ENCODE data around the gene DCHS2.

Gene DCHS2

DNA sequence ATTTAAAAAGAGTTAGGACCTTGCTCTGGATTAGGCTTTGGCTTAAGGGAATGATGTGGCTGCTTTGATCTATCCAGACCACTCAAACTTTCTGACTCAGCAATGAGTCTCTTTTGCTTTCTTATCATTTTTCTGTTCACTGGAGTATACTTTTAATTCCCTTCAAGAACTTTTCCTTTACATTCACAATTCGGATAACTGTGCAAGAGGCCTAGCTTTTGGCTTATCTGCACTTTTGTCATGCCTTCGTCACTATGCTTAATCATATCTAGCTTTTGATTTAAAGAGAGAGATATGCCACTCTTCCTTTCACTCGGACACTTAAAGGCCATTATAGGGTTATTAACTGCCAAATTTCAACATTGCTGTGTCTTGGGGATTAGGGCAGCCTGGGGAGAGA lies 147.9 kb downstream of the DCHS2 start:
- no peaks in the 10 kb centered on the region for H3K4me1 ChIP-seq (ENCODE audit: control insufficient read depth, insufficient read depth, low read depth, low read length)
- H4K8ac ChIP-seq (ENCODE audit: low read length) = no peak overlapping the region
- H2AK5ac ChIP-seq (ENCODE audit: low read length, severe bottlenecking) = no peak overlapping the region
- H3K4me2 ChIP-seq (ENCODE audit: low read length, poor library complexity, severe bottlenecking) = no peak overlapping the region
- no peak overlapping the region for H3K14ac ChIP-seq (ENCODE audit: low read length in 2 of 2)
- no peak for DNase-seq
- no peaks in the 10 kb centered on the region for H3K79me1 ChIP-seq (replicated peaks; ENCODE audit: low read length, poor library complexity, severe bottlenecking)
- H3K9me3 ChIP-seq (ENCODE audit: control insufficient read depth, low read length) = no peaks in the 10 kb centered on the region
- no peak overlapping the region for H2AFZ ChIP-seq (ENCODE audit: low read depth, low read length)
- 60% methylated on average over 1 of the region's 3 CpGs for WGBS
- no peaks in the 10 kb centered on the region for H3K36me3 ChIP-seq (ENCODE audit: control insufficient read depth in 1 of 2, insufficient read depth in 2 of 2, low read depth in 1 of 2, low read length in 2 of 2)
- H2BK120ac ChIP-seq (ENCODE audit: low read depth, low read length) = no peak overlapping the region
- H3K18ac ChIP-seq (ENCODE audit: low read depth in 1 of 2, low read length in 2 of 2) = no peak overlapping the region
- no peak overlapping the region for H2BK12ac ChIP-seq (ENCODE audit: low read length in 2 of 2)
- H3K23ac ChIP-seq (ENCODE audit: low read length in 2 of 2) = no peak overlapping the region
- H3K27ac ChIP-seq (ENCODE audit: low read length, poor library complexity, severe bottlenecking) = no peak overlapping the region
- H2BK15ac ChIP-seq (ENCODE audit: low read depth, poor library complexity, severe bottlenecking) = no peak overlapping the region
- H3K27me3 ChIP-seq (ENCODE audit: control insufficient read depth in 1 of 2, insufficient read depth in 1 of 2, low read length in 2 of 2) = peaks cover 0 to 6% of the 10 kb centered on the region in 2 experiments
- no peak overlapping the region for H2BK5ac ChIP-seq (ENCODE audit: low read depth, low read length, poor library complexity, severe bottlenecking)
- no peak overlapping the region for H4K91ac ChIP-seq (ENCODE audit: low read length)
- H3K4ac ChIP-seq (ENCODE audit: low read depth in 1 of 2, low read length in 2 of 2) = no peak overlapping the region
- H3K9ac ChIP-seq (ENCODE audit: low read length) = no peak overlapping the region
- no peak overlapping the region for H3K4me3 ChIP-seq (ENCODE audit: insufficient read depth in 1 of 2, low read depth in 1 of 2, low read length in 2 of 2)

DNA sequence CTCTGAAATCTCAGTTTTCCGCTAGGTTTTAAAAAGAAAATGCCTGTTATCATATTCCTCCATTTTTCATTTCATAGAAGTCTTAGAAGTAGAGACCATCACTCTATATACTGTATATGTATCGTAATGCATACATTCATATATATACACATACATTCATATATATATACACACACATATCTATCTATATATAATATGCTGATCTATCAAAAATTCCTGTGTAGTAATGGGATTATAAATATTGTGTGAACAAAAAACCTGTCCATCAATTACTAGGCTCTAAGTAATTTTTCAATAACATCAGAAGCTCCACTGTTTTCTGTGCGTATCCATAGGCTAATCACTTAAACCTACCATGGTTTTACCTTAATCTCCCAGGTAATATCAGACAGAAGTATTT lies 150.2 kb downstream of the DCHS2 start:
- H2AFZ ChIP-seq (ENCODE audit: low read depth, low read length) = no peak overlapping the region
- H3K36me3 ChIP-seq (ENCODE audit: control insufficient read depth in 1 of 2, insufficient read depth in 2 of 2, low read depth in 1 of 2, low read length in 2 of 2) = no peaks in the 10 kb centered on the region
- no peak overlapping the region for H3K23ac ChIP-seq (ENCODE audit: low read length in 2 of 2)
- H2BK12ac ChIP-seq (ENCODE audit: low read length in 2 of 2) = no peak overlapping the region
- H3K4ac ChIP-seq (ENCODE audit: low read depth in 1 of 2, low read length in 2 of 2) = no peak overlapping the region
- H3K9ac ChIP-seq (ENCODE audit: low read length) = no peak overlapping the region
- H3K4me1 ChIP-seq (ENCODE audit: control insufficient read depth, insufficient read depth, low read depth, low read length) = no peaks in the 10 kb centered on the region
- 94% methylated on average over 2 of the region's 3 CpGs for WGBS
- H3K4me2 ChIP-seq (ENCODE audit: low read length, poor library complexity, severe bottlenecking) = no peak overlapping the region
- no peak overlapping the region for H3K27ac ChIP-seq (ENCODE audit: low read length, poor library complexity, severe bottlenecking)
- DNase-seq = no peak
- H3K18ac ChIP-seq (ENCODE audit: low read depth in 1 of 2, low read length in 2 of 2) = no peak overlapping the region
- no peak overlapping the region for H4K91ac ChIP-seq (ENCODE audit: low read length)
- no peak overlapping the region for H2BK120ac ChIP-seq (ENCODE audit: low read depth, low read length)
- H2BK15ac ChIP-seq (ENCODE audit: low read depth, poor library complexity, severe bottlenecking) = no peak overlapping the region
- H3K14ac ChIP-seq (ENCODE audit: low read length in 2 of 2) = no peak overlapping the region
- peaks cover 0 to 3% of the 10 kb centered on the region in 2 experiments for H3K27me3 ChIP-seq (ENCODE audit: control insufficient read depth in 1 of 2, insufficient read depth in 1 of 2, low read length in 2 of 2)
- no peaks in the 10 kb centered on the region for H3K9me3 ChIP-seq (ENCODE audit: control insufficient read depth, low read length)
- H2BK5ac ChIP-seq (ENCODE audit: low read depth, low read length, poor library complexity, severe bottlenecking) = no peak overlapping the region
- no peaks in the 10 kb centered on the region for H3K79me1 ChIP-seq (replicated peaks; ENCODE audit: low read length, poor library complexity, severe bottlenecking)
- no peak overlapping the region for H2AK5ac ChIP-seq (ENCODE audit: low read length, severe bottlenecking)
- no peak overlapping the region for H3K4me3 ChIP-seq (ENCODE audit: insufficient read depth in 1 of 2, low read depth in 1 of 2, low read length in 2 of 2)
- H4K8ac ChIP-seq (ENCODE audit: low read length) = no peak overlapping the region

DNA sequence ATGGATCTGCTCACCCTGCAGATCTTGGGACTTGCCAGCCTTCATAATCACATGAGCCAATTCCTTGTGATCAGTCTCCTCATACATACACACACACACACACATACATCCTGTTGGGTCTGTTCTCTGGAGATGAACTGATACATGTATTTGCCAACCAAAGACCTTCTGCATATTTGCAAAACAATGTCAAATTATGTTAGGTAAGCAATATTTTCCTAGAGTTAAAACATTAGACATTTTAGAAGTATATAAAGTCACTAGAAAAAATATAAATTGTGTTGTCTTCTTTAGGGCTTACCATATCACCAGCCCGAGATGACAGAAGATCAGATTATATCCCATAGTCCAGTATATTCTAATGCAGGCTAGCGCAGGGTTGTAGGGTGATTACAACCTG lies 156.0 kb downstream of the DCHS2 start:
- Histone ChIP-seq H4K91ac (ENCODE audit: low read length) (no peak overlapping the region), H3K9me3 (ENCODE audit: control insufficient read depth, low read length) (no peaks in the 10 kb centered on the region), H3K18ac (ENCODE audit: low read depth in 1 of 2, low read length in 2 of 2) (no peak overlapping the region), H3K23ac (ENCODE audit: low read length in 2 of 2) (no peak overlapping the region), H3K27me3 (ENCODE audit: control insufficient read depth in 1 of 2, insufficient read depth in 1 of 2, low read length in 2 of 2) (peaks cover 20 to 28% of the 10 kb centered on the region in 2 experiments), H2BK120ac (ENCODE audit: low read depth, low read length) (no peak overlapping the region), H3K4me1 (ENCODE audit: control insufficient read depth, insufficient read depth, low read depth, low read length) (peaks cover 7% of the 10 kb centered on the region), H3K4me3 (ENCODE audit: insufficient read depth in 1 of 2, low read depth in 1 of 2, low read length in 2 of 2) (no peak overlapping the region), H2AFZ (ENCODE audit: low read depth, low read length) (no peak overlapping the region), H3K79me1 (replicated peaks; ENCODE audit: low read length, poor library complexity, severe bottlenecking) (no peaks in the 10 kb centered on the region), H3K9ac (ENCODE audit: low read length) (no peak overlapping the region), H2BK12ac (ENCODE audit: low read length in 2 of 2) (no peak overlapping the region), H3K36me3 (ENCODE audit: control insufficient read depth in 1 of 2, insufficient read depth in 2 of 2, low read depth in 1 of 2, low read length in 2 of 2) (no peaks in the 10 kb centered on the region), H2BK5ac (ENCODE audit: low read depth, low read length, poor library complexity, severe bottlenecking) (no peak overlapping the region), H2AK5ac (ENCODE audit: low read length, severe bottlenecking) (no peak overlapping the region), H2BK15ac (ENCODE audit: low read depth, poor library complexity, severe bottlenecking) (no peak overlapping the region), H3K14ac (ENCODE audit: low read length in 2 of 2) (no peak overlapping the region), H3K4ac (ENCODE audit: low read depth in 1 of 2, low read length in 2 of 2) (no peak overlapping the region), H3K27ac (ENCODE audit: low read length, poor library complexity, severe bottlenecking) (no peak overlapping the region), H3K4me2 (ENCODE audit: low read length, poor library complexity, severe bottlenecking) (no peak overlapping the region), H4K8ac (ENCODE audit: low read length) (no peak overlapping the region)
- WGBS = 90% methylated on average over 2 of the region's 2 CpGs
- no peak for DNase-seq

DNA sequence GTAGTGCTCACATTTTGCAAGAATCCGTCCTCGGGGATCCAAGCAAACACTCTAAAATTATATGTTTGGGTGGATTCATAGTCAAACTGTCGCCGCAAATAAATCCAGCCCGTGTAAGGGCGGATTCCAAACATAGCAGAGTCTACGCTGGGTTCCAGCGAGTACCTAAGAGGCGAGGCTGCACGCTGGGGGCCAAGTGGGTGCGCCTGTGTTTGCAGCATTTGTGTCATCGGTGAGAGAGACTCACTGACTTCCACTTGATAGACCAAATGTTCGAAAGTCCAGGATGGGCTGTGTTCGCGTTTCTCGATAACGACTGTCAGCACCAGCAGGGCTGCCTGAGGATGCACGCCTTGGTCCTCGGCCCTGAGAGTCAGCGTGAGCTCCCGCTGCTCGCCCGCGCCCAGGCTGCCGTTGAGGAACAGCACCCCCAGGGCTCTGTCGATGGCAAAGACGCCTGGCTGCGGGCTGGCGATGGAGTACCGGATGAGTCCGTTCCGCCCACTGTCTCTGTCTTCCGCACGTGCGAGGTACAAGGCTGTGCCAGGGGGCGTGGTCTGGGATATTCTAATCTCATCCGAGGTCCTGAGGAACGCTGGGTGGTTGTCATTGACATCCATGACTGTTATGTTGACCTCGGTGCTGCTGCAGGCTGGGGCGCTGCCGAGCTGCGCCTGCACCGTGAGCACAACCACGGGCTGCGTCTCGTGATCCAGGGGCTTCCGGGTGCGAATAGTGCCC lies 158.7 kb downstream of the DCHS2 start:
- H3K4ac ChIP-seq (ENCODE audit: low read depth in 1 of 2, low read length in 2 of 2) = no peak overlapping the region
- H3K4me3 ChIP-seq (ENCODE audit: insufficient read depth in 1 of 2, low read depth in 1 of 2, low read length in 2 of 2) = peak overlapping the region; percentile 42 to 76
- no peak overlapping the region for H4K8ac ChIP-seq (ENCODE audit: low read length)
- peak; percentile 35 for DNase-seq
- H2AK5ac ChIP-seq (ENCODE audit: low read length, severe bottlenecking) = no peak overlapping the region
- H2BK5ac ChIP-seq (ENCODE audit: low read depth, low read length, poor library complexity, severe bottlenecking) = no peak overlapping the region
- peaks cover 7% of the 10 kb centered on the region for H3K4me1 ChIP-seq (ENCODE audit: control insufficient read depth, insufficient read depth, low read depth, low read length)
- H4K91ac ChIP-seq (ENCODE audit: low read length) = no peak overlapping the region
- H2BK12ac ChIP-seq (ENCODE audit: low read length in 2 of 2) = no peak overlapping the region
- no peak overlapping the region for H3K27ac ChIP-seq (ENCODE audit: low read length, poor library complexity, severe bottlenecking)
- peaks cover 20 to 28% of the 10 kb centered on the region in 2 experiments for H3K27me3 ChIP-seq (ENCODE audit: control insufficient read depth in 1 of 2, insufficient read depth in 1 of 2, low read length in 2 of 2)
- no peak overlapping the region for H2BK120ac ChIP-seq (ENCODE audit: low read depth, low read length)
- no peak overlapping the region for H3K18ac ChIP-seq (ENCODE audit: low read depth in 1 of 2, low read length in 2 of 2)
- no peaks in the 10 kb centered on the region for H3K36me3 ChIP-seq (ENCODE audit: control insufficient read depth in 1 of 2, insufficient read depth in 2 of 2, low read depth in 1 of 2, low read length in 2 of 2)
- H3K79me1 ChIP-seq (replicated peaks; ENCODE audit: low read length, poor library complexity, severe bottlenecking) = no peaks in the 10 kb centered on the region
- no peaks in the 10 kb centered on the region for H3K9me3 ChIP-seq (ENCODE audit: control insufficient read depth, low read length)
- H2BK15ac ChIP-seq (ENCODE audit: low read depth, poor library complexity, severe bottlenecking) = no peak overlapping the region
- peak overlapping the region; percentile 86 for H3K4me2 ChIP-seq (ENCODE audit: low read length, poor library complexity, severe bottlenecking)
- peak overlapping the region; percentile 64 for H2AFZ ChIP-seq (ENCODE audit: low read depth, low read length)
- peak overlapping the region; percentile 49 for H3K9ac ChIP-seq (ENCODE audit: low read length)
- H3K23ac ChIP-seq (ENCODE audit: low read length in 2 of 2) = peak overlapping the region in 1 of 2 experiments; percentile 1
- H3K14ac ChIP-seq (ENCODE audit: low read length in 2 of 2) = peak overlapping the region in 1 of 2 experiments; percentile 89
- 17% methylated on average over 48 of the region's 48 CpGs for WGBS

All from mesenchymal stem cell (in vitro differentiated cells and primary cell).